Measurements from ENCODE around the gene SRPK2. TPM values are rescaled to one million over a fixed set of nuclear protein-coding genes. Genes with fewer than 3 reads are reported as not detected.
"Not testable (repeated sequence)": the region's sequence is repeated elsewhere in the genome, so short reads cannot be mapped to it uniquely, and the experiment has no call there.

Gene SRPK2
- total and polyA plus RNA-seq, 2 of the 13 experiments (the other 11 are each of a cell fraction or from before 2014, with no cell fraction given): 10.1 to 22.3 TPM

GRCh38 chr7:105413887-105414437, 25.2 kb upstream of the SRPK2 start:
- no peaks in the 10 kb centered on the region for H3K9me3 ChIP-seq (ENCODE audit: low read length)
- H3K36me3 ChIP-seq (replicated peaks in 1 of 2; ENCODE audit: control insufficient read depth in 1 of 2, insufficient read depth in 2 of 2, low read length in 2 of 2): no peaks in the 10 kb centered on the region
- H3K9ac ChIP-seq (ENCODE audit: insufficient read depth, low read depth, low read length): no peak overlapping the region
- in situ Hi-C loops (cut with HindIII; ENCODE audit: extremely low pct_ligation_motif_present, low pct_unique_long_range_greater_than_20kb): no loop called here
- H3K79me2 ChIP-seq (ENCODE audit: insufficient read depth, low read length): no peaks in the 10 kb centered on the region
- no peak for ATAC-seq
- H2AFZ ChIP-seq (ENCODE audit: low read length): no peak overlapping the region
- H3K4me2 ChIP-seq (ENCODE audit: low read depth, low read length): no peak overlapping the region
- ChIA-PET CTCF (ENCODE audit: low intra/inter-chr PET ratio, low total read pairs) (no interaction called here), POLR2A (no interaction called here)
- 55% methylated on average over 8 of the region's 8 CpGs for WGBS (ENCODE audit: low lambda C conversion rate)
- no peaks in the 10 kb centered on the region for H3K27me3 ChIP-seq (ENCODE audit: control insufficient read depth in 1 of 2, insufficient read depth in 2 of 2, low read length in 2 of 2)
- H3K4me3 ChIP-seq (replicated peaks in 1 of 3; ENCODE audit: insufficient read depth in 1 of 3, low read depth in 2 of 3, low read length in 3 of 3): no peak overlapping the region
- no peak for FAIRE-seq
- TF ChIP-seq ETS1 (CRISPR knock-in tag; IDR thresholded peaks at IDR 0.05): no peak
- peak; percentile 6 to 89 for TF ChIP-seq REST (IDR thresholded peaks at IDR 0.05; ENCODE audit: borderline replicate concordance in 1 of 2, low read depth in 1 of 2, low read length in 2 of 2)
- peak; percentile 86 to 90 for TF ChIP-seq MAFK (conservative IDR thresholded peaks at IDR 0.05 in 1 of 2, IDR thresholded peaks at IDR 0.05 in 1 of 2; ENCODE audit: low read length in 2 of 2)
- no peak for TF ChIP-seq AFF4 (CRISPR knock-in tag; IDR thresholded peaks at IDR 0.05)
- peak; percentile 83 for TF ChIP-seq MAFF (IDR thresholded peaks at IDR 0.05; ENCODE audit: low read depth, low read length)
- H3K4me1 ChIP-seq (ENCODE audit: insufficient read depth, low read length): peaks cover 1% of the 10 kb centered on the region; the same call in 1 of the 2 replicates
- H3K27ac ChIP-seq (ENCODE audit: extremely low read length, insufficient read depth, low read length): no peak overlapping the region
- DNase-seq (ENCODE audit: low spot score): no peak
- intact Hi-C loops (cut with micrococcal nuclease; ENCODE audit: unreplicated experiment): no loop called here
- no TSS peak for BruUV-seq (replicated peaks)
- no peaks in the 10 kb centered on the region for H4K20me1 ChIP-seq (ENCODE audit: insufficient read depth, low read length)

- POLR2A ChIA-PET; H3K9ac ChIP-seq (ENCODE audit: insufficient read depth, low read depth, low read length); H3K36me3 ChIP-seq (replicated peaks in 1 of 2; ENCODE audit: control insufficient read depth in 1 of 2, insufficient read depth in 2 of 2, low read length in 2 of 2); H3K79me2 ChIP-seq (ENCODE audit: insufficient read depth, low read length); H3K4me2 ChIP-seq (ENCODE audit: low read depth, low read length); BruUV-seq (replicated peaks); ATAC-seq; in situ Hi-C loops (cut with HindIII; ENCODE audit: extremely low pct_ligation_motif_present, low pct_unique_long_range_greater_than_20kb); DNase-seq (ENCODE audit: low spot score); H2AFZ ChIP-seq (ENCODE audit: low read length); CTCF ChIA-PET (ENCODE audit: low intra/inter-chr PET ratio, low total read pairs); H3K4me3 ChIP-seq (replicated peaks in 1 of 3; ENCODE audit: insufficient read depth in 1 of 3, low read depth in 2 of 3, low read length in 3 of 3); intact Hi-C loops (cut with micrococcal nuclease; ENCODE audit: unreplicated experiment); H4K20me1 ChIP-seq (ENCODE audit: insufficient read depth, low read length); H3K27me3 ChIP-seq (ENCODE audit: control insufficient read depth in 1 of 2, insufficient read depth in 2 of 2, low read length in 2 of 2); H3K27ac ChIP-seq (ENCODE audit: extremely low read length, insufficient read depth, low read length); H3K4me1 ChIP-seq (ENCODE audit: insufficient read depth, low read length); FAIRE-seq; H3K9me3 ChIP-seq (ENCODE audit: low read length): not testable (repeated sequence)
- WGBS (ENCODE audit: low lambda C conversion rate): no CpG with 5 or more reads among the region's 36 CpGs
Measured at GRCh38 chr7:105410774-105411173, 22.1 kb upstream of the SRPK2 start.

Measured in HepG2 (cell line).